Measurements from ENCODE around the gene VSNL1. TPM values are rescaled to one million over a fixed set of nuclear protein-coding genes. Genes with fewer than 3 reads are reported as not detected.
"Not testable (repeated sequence)": the region's sequence is repeated elsewhere in the genome, so short reads cannot be mapped to it uniquely, and the experiment has no call there.

Gene VSNL1
- total RNA-seq, 1 experiment from 2014 or later: 7.8 TPM

DNA sequence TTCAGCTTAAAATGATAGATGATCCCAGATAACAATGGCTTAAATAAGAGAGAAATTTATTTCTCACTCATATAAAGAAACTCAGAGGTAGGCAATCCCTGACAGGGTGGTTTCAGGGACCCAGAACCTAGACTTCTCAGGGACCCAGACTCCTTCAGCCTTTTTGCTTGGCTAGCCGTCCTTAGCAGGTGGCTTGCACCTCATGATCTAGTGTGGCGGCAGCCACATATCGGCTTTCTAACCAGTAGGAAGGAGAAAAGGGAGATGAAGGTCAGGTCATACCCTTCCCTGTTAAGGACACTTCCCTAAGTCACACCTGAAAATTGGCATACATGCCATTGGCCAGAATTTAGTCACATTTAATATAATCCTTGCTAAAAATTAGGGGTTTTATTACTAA, 18.4 kb downstream of the VSNL1 start:
- Histone ChIP-seq H3K4me1 (ENCODE audit: insufficient read depth, low read length, poor library complexity, severe bottlenecking) (no peaks in the 10 kb centered on the region), H3K27me3 (replicated peaks; ENCODE audit: insufficient read depth, low read depth, low read length, poor library complexity) (no peaks in the 10 kb centered on the region), H3K4me3 (ENCODE audit: low read depth, low read length, poor library complexity, severe bottlenecking) (no peak overlapping the region), H3K9me3 (ENCODE audit: low read depth, low read length, poor library complexity, severe bottlenecking) (no peaks in the 10 kb centered on the region), H3K36me3 (ENCODE audit: insufficient read depth, low read length, poor library complexity, severe bottlenecking) (no peaks in the 10 kb centered on the region), H3K27ac (ENCODE audit: low read depth, low read length, poor library complexity, severe bottlenecking) (no peak overlapping the region)
- DNase-seq (ENCODE audit: low spot score): no peak
- ChIA-PET CTCF (no interaction called here), POLR2A (ENCODE audit: low non-redundant PET) (no interaction called here)
- TF ChIP-seq EZH2 (IDR thresholded peaks at IDR 0.05; ENCODE audit: borderline replicate concordance, low read depth, low read length, poor library complexity, severe bottlenecking) (no peak), CTCF (conservative IDR thresholded peaks at IDR 0.05; ENCODE audit: low read depth, low read length) (no peak)
- no TSS peak for BruUV-seq (replicated peaks)
- intact Hi-C loops (cut with micrococcal nuclease; ENCODE audit: unreplicated experiment): no loop called here

DNA sequence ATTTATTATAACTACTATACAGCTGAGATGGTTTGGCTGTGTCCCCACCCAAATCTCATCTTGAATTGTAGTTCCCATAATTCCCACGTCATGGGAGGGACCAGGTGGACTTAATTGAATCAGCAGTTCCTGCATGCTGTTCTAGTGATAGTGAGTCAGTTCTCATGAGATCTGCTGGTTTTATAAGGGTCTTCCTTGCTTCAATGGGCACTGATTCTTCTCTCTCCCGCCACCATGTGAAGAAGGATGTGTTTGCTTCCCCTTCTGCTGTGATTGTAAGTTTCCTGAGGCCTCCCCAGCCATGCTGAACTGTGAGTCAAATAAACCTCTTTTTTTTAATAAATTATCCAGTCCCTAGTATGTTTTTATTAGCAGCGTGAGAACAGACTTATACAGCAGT, 25.2 kb downstream of the VSNL1 start:
- H3K9me3 ChIP-seq (ENCODE audit: low read depth, low read length, poor library complexity, severe bottlenecking); H3K4me3 ChIP-seq (ENCODE audit: low read depth, low read length, poor library complexity, severe bottlenecking); H3K27me3 ChIP-seq (replicated peaks; ENCODE audit: insufficient read depth, low read depth, low read length, poor library complexity); intact Hi-C loops (cut with micrococcal nuclease; ENCODE audit: unreplicated experiment); POLR2A ChIA-PET (ENCODE audit: low non-redundant PET); H3K27ac ChIP-seq (ENCODE audit: low read depth, low read length, poor library complexity, severe bottlenecking); DNase-seq (ENCODE audit: low spot score); CTCF ChIA-PET; H3K36me3 ChIP-seq (ENCODE audit: insufficient read depth, low read length, poor library complexity, severe bottlenecking); H3K4me1 ChIP-seq (ENCODE audit: insufficient read depth, low read length, poor library complexity, severe bottlenecking); BruUV-seq (replicated peaks): not testable (repeated sequence)

DNA sequence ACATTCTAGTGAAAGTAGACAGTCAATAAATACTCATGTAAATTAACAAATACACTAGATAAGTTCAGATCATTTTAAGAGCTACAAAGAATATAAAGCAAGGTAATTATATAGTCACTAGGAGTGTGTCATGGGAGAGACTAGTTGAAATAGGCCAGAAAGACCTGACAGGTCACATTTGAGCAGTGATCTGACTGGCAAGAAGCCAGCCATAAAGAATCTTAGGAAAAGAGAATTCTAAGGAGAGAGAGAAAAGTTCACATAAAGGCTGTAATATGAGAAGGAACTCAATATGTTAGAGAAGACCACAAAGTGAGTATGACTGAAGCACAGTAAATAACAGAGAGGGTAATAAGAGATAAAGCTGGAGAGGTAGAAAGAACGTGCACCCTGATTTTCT, 31.2 kb downstream of the VSNL1 start:
- POLR2A ChIA-PET (ENCODE audit: low non-redundant PET): no interaction called here
- intact Hi-C loops (cut with micrococcal nuclease; ENCODE audit: unreplicated experiment): loop anchor here (5.0 kb wide), 1 partner anchor 99 kb away; no protein-coding TSS in a partner anchor

More for the DNA sequence above, 31.2 kb downstream of the VSNL1 start:
- no peak for TF ChIP-seq EZH2 (IDR thresholded peaks at IDR 0.05; ENCODE audit: borderline replicate concordance, low read depth, low read length, poor library complexity, severe bottlenecking)
- no peak for TF ChIP-seq CTCF (conservative IDR thresholded peaks at IDR 0.05; ENCODE audit: low read depth, low read length)
- H3K4me3 ChIP-seq (ENCODE audit: low read depth, low read length, poor library complexity, severe bottlenecking): no peak overlapping the region
- no peaks in the 10 kb centered on the region for H3K4me1 ChIP-seq (ENCODE audit: insufficient read depth, low read length, poor library complexity, severe bottlenecking)
- no peak for DNase-seq (ENCODE audit: low spot score)
- CTCF ChIA-PET: no interaction called here
- no peaks in the 10 kb centered on the region for H3K36me3 ChIP-seq (ENCODE audit: insufficient read depth, low read length, poor library complexity, severe bottlenecking)
- H3K27me3 ChIP-seq (replicated peaks; ENCODE audit: insufficient read depth, low read depth, low read length, poor library complexity): no peaks in the 10 kb centered on the region
- no peaks in the 10 kb centered on the region for H3K9me3 ChIP-seq (ENCODE audit: low read depth, low read length, poor library complexity, severe bottlenecking)
- no TSS peak for BruUV-seq (replicated peaks)
- no peak overlapping the region for H3K27ac ChIP-seq (ENCODE audit: low read depth, low read length, poor library complexity, severe bottlenecking)
